ENCODE measurements around the gene SDK1.

SDK1 gene

DNA sequence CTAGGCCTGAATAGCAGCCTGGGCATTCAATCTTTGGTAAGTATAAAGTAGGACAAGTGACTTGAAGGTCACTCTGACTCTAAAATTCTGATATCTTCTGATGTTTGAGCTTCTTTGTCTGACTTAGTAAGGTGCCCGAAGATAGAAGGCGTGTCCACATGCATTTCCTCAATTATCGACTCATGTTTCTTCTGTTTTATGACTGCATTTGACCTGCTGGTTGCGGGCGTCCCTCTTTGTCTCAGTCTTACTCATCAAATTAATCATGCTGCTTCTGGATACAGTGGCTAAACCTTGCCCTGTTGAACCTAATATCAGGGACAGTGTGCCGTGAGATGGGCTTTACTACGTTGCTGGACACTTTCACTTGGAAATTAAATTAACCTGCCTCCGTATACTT is 534.1 kb downstream of the SDK1 start:
- DNase-seq = no peak

GRCh38 chr7:3836855-3837254 is 535.8 kb downstream of the SDK1 start:
- DNase-seq = no peak

DNA sequence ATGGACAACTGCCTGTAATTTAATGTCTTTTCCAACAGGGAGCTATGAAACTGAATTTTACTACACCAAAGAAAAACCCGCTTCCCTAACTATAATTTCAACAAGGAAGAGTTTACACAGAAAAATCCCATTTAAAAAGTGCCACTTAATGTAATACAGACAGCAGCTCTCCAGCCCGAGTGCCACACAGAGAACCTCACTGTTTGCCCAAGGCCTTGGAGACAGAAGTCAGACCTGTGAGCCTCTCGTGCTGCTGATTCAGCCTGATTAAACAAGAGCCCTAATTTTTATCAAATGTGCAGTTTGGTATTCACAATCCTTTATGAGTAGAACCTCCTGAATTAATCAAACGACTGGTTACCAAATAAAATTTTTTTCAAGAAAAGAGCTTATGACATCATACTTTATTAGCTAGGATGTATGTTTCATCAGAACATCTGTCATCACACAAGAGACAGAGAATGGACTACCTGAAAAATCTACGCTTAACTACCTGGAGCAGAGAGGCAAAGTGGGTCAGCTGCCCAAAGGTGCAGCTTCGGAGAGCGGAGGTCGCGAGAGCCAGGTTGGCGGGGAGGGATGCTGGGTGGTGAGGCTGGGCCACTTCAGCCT is 543.6 kb downstream of the SDK1 start:
- DNase-seq = no peak

DNA sequence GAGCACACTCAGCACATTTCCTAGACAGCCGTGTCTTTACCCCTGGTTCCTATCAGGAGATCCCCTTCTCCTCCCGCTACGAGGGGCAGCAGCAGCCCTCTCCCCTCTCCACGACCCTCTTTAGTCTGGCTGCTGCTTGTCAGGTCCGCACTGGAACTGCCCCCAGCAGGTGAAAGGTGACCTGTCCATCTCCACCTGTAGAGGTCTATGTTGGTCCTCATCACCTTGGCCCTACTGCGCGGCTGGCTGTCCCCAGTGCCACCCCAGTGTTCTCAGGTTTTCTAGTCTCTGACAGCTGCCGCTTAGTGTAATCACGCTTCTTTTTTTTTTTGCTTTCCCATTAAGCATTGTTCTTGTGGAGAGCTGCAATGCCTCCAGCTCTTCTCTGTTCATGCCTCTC is 545.7 kb downstream of the SDK1 start:
- DNase-seq = no peak

GRCh38 chr7:3847336-3847735 is 546.3 kb downstream of the SDK1 start:
- no peak for DNase-seq

DNA sequence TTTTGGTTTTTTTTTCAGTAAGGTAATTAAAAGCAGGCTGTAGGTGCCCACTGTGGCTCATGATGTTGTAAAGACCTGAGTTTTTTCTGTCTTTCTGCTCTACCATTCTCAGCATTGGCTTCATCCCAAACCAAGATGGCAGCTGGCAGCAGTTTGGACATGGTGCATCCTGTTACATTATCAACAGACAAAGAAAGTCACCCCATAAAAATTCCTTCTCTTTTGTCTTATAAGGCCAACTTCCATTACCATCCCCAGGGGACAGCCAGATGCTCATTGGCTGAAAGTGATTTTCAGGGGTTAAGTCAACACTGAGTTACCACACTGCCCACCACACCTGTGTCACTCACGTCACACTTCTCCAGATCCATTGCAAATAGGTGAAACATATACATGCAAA is 558.4 kb downstream of the SDK1 start:
- DNase-seq = no peak

DNA sequence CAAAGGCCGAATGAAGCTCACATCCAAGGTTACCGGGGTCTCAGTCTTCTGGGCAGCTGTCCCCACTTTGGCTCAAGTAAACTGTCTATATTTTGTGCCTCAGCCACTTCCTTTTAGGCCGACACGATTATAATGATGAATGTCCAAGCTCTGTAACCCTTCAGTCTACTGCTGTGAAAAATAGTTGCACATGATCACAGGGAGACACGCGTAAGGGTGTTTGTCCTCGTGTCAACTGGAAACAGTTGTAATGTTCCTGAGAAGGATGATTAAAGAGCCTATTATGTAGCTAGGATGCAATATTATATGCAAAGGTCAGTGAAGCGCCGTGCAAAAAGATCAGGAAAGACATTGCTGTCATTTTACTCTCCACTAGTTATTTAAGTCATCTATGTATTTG is 559.9 kb downstream of the SDK1 start:
- no peak for DNase-seq

- DNase-seq = no peak
Measured at GRCh38 chr7:3861386-3861785, 560.3 kb downstream of the SDK1 start.

DNA sequence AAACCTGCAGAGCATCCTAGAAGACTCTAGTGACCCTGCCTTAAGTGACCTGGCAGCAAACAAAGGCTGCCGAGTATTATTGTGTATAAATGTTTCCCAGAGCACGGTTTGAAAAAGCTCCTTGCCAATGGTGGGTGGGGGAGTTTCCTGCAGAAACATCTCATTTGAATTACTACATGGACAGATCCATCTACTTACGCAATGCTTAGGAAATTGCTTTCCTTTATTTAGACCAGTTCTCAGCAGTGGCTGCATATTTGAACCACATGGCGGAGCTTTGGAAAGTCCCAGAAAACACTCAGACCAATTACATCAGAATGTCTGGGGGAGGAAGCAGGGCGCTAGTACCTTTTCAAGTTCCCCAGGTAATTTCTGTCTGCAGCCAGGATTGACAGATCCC is 560.9 kb downstream of the SDK1 start:
- DNase-seq = no peak

DNA sequence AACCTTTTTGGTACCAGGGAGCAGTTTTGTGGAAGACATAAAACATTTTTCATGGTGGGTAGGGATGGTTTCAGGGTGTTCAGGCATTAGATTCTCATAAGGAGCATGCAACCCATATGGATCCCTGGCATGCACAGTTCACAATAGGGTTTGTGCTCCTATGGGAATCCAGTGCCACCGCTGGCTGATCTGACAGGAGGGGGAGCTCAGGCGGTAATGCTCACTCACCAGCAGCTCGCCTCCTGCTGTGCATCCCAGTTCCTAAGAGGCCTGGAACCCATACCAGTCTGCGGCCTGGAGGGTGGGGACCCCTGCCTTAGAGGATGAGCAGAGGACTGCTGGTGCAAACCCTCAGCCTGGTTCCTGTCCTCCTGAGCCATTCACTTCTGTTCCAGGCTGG is 561.7 kb downstream of the SDK1 start:
- DNase-seq = no peak

DNA sequence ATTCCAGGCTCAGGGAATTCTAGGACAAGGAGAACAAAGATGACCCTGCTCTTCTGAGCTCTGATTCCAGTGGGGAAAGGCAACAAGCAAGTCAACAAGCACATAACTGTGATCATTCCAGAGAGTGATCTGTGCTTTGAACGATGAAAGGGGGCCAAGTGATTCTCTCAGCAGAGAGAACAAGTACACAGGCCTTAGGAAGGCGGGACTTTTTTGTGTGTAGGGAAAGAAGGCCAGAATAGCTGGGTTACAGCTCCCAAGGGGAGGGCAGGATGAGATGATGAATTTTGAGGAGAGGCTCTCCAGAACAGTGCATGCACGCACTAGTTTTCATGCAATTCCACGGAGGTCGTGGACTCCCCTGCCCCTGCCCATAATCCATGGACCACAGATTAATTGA is 565.2 kb downstream of the SDK1 start:
- no peak for DNase-seq

GRCh38 chr7:3867863-3868262 is 566.8 kb downstream of the SDK1 start:
- no peak for DNase-seq

DNA sequence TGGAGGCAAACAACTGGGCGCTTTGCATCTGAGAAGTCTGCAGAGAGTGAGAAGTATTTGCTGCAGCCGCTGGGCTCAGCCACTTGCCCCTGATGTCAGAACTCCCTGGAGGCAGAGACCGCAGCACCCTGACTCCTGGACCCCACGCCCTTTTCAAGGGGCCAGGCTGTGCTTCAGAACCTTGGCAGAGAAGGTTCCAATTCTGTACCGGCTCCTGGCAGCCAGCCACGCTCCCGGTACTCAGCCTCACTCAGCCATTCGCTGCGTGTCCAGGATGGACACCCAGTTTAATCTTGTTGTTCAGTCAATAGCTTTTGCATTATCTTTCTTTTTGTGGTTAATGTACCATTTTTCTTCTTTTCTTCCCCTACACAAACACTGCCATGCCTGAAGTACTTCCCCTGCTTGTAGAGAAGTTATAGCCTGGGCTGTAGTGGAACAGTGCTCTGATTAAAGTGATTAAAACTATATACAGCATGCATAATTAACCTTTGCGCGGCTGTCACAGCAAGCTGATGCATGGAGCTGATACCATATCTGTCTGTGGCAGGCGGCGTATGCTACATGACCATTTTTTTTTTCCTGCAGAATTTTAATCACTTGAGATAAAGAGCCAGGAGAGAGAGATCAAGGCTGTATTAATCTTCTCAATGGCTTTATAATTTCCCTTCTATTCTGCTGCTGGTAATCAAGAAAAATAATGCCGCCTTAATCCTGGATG is 578.5 kb downstream of the SDK1 start:
- no peak for DNase-seq

DNA sequence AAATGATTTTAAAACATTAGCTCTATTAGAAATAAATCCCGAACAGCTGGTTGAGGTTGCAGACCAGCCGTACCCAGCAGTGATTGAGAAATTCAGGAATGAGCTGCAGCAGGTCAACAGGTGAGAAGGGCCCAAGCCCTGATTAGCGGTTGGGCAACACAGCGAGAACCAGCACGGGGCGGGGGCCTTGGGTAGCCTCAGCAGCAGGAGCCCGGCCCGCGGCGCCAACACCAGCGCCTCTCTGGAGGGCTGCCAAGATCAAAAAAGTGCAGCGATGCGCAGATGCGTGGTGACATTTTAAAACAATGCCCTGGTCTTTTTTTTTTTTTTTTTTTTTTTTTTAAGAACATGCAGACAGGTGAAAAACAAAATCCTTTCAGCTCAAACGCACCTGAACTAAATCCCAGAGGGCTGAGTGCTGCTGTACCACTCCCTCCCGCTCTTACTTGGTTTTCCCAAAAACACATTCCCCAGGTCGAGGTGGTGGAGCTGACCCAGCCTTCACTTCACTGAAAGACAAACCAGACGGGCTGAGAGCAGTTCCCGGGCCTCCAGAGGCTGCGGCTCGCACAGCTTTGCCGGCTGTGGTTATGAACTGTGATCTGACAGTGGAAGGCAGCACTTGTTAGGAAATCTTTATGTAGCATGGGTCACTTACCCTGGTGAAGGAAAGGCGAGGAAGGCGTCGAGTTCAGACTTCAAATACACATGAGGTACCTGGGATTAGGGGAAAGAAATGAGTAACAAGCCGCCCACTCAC is 579.4 kb downstream of the SDK1 start:
- no peak for DNase-seq

DNA sequence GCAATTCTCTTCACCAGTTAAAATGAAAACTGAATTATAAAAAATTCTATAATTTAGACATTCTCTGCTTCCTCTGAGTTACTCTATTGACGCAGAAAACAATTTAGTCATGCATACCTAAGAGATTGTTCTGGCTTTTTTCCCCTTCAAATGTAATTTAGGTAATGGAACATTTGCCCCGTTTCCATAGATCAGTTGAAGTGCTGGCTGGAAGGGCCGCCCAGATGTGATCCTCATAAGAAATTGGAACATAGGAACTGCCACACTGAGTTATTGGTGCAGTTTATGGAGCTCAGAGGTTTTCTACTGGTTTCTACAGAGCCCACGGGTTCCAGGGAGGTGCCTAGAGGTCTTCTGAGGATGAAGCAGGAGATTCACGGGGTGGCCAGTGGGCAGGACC is 581.7 kb downstream of the SDK1 start:
- DNase-seq = no peak

DNA sequence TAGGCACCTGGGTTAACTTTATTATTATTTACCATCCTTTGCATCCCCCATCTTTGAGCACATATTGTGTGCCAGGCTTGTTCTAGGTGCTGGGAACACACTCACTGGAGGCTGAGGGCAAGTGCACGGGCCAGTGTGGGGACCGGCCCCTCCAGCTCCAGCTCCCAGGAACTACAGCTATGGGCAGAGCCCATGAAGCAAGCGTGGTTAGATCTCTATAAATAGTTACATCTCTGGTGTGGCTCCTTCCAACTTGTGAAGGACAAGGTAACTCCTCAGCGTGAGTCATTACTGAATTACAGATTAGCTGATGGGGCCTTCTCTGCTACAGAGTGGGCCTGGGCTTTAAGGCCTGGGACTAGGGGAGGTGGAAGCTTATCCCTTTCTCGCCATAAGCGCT is 583.5 kb downstream of the SDK1 start:
- no peak for DNase-seq

- no peak for DNase-seq
Measured at GRCh38 chr7:3887096-3887690, 586.1 kb downstream of the SDK1 start.

GRCh38 chr7:3888096-3888495 is 587.0 kb downstream of the SDK1 start:
- no peak for DNase-seq

DNA sequence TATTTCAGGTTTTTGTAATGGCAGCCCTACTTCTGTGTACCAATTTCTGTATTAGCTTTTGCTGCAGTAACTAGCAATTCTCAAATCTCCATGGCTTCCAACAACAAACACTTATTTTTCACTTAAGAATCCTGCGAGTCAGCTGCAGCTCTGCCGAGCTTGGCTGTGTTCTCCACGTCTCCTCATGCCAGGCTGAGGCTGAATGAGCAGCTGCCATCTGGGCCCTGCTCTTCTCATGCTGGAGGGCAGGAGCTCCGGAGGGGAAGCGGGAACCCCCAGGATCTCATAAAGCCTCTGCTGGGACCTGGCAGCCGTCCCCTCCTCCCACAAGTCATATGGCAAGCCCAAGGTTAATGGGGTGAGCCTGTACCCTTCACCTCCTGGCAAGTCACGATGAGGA is 591.1 kb downstream of the SDK1 start:
- no peak for DNase-seq

DNA sequence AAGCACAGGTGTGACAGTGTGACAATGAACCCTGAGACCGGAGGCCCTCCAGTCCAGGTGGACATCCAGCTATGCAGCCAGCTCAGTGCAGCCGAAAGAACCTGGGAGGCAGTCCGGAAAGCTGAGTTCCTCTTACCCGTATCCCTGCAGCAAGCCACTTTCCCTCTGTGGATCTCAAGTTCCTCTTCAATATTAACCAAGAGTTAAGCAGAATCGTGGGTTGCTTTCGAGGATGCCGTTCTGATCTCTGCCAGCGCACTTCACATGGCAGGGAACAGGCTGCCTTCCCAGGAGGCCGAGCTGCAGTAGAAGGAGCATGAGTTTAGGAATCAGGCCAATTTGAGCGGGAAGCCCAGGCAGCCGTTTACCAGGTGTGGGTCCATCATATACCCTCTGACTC is 591.6 kb downstream of the SDK1 start:
- DNase-seq = no peak

GRCh38 chr7:3893151-3893788 is 592.2 kb downstream of the SDK1 start:
- no peak for DNase-seq

GRCh38 chr7:3893789-3894153 is 592.7 kb downstream of the SDK1 start:
- DNase-seq = no peak

GRCh38 chr7:3895341-3896116 is 594.5 kb downstream of the SDK1 start:
- no peak for DNase-seq

Data from CD4-positive, alpha-beta T cell treated with Interleukin-17A for 1 hour (primary cell).